GM10248 (cell line): Measurements from ENCODE around the gene NIN.

Source experiments
- CTCF ChIA-PET: fragments of 300-600 bp; sonication (Branson Sonifier 250); formaldehyde crosslinking; extraction: SDS; loops from one replicate; lab custom pipeline; 2021; ENCODE audit warnings: antibody characterized with exemption; lab: Yijun Ruan, JAX
- POLR2A ChIA-PET: fragments of 350-650 bp; sonication (Branson Sonifier 250); formaldehyde crosslinking; extraction: SDS; loops from one replicate; lab custom pipeline; 2020; ENCODE audit warnings: antibody characterized with exemption; lab: Yijun Ruan, JAX
- DNase-seq: peaks from one replicate; pipeline ENCODE4 v3.0.0; 2012; ENCODE audit errors: extremely low spot score
- CTCF ChIP-seq: IDR thresholded peaks from 2 replicates; pipeline ENCODE4 v1.5.1; 2012; ENCODE audit warnings: mild to moderate bottlenecking, low read depth; ENCODE audit errors: extremely low read depth, missing control alignments, control extremely low read depth

NIN gene

DNA sequence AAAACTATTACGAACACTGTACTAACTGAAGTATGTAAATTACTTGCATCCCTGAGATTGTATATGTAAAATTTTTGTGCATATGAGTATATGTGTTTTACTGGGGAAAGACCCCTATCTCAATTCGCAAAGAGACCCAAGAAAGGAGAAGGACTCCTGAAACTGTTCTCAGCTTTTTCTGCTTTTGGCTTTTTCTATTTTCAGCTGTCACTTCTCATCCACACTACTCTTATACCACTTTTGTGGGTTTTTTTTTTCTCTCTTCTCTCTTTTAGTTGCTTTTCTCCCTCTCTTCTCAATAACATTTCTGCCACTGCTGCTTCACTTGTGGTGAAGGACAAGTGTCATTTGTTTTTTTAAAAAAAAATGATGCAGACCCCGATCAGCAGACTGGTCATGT is 39.8 kb downstream of the NIN start:
- DNase-seq, result peak; percentile 57
- ChIA-PET POLR2A (no interaction called here), CTCF (interaction anchor here (1.5 to 14.5 kb wide), 4 partner anchors 15 to 172 kb away, joined by 4 to 207 read pairs (median 77); no protein-coding TSS in a partner anchor)
- no peak for TF ChIP-seq CTCF

GRCh38 chr14:50790589-50790988 is 40.4 kb downstream of the NIN start:
- CTCF ChIA-PET, result interaction anchor here (1.5 to 14.5 kb wide), 4 partner anchors 16 to 171 kb away, joined by 4 to 207 read pairs (median 77); no protein-coding TSS in a partner anchor
- no peak for TF ChIP-seq CTCF
- POLR2A ChIA-PET, result no interaction called here
- DNase-seq, result no peak

DNA sequence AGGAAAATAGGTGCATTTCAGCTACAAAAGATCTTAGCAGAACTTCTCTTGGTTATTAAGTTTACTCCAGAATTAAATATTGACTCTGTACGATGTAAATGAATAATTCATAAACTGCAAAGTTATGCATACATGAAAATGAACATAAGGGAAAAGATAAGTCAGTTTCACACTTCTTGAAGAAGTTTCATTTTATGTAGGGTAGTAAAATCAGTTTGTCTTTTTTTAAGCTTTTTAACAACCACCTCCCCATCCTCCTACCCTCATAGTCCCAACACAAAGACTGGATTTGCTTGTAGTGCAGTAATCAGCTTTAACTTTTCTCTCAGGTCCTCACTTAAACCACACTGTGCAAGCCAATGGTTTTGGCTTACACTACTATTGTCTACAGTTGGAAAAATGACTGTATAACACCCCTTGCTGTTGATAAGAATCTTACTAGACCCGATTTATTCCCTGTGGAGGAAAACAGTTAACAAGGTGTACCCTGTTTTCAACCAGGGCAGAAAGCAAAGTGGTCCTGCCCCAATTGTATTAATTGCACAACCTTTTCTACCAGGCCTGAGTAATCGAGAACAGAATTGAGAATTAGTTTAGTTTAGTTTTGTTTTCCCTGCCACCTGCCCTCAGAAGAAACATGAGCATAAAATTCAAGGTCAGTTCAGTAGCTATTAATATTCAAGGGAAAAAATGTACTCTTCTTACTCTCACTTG is 44.1 kb downstream of the NIN start:
- CTCF ChIA-PET, result interaction anchor here (0.8 to 14.5 kb wide), 7 partner anchors 9 to 244 kb away, joined by 3 to 207 read pairs (median 6); no protein-coding TSS in a partner anchor
- no peak for TF ChIP-seq CTCF
- POLR2A ChIA-PET, result no interaction called here
- no peak for DNase-seq

DNA sequence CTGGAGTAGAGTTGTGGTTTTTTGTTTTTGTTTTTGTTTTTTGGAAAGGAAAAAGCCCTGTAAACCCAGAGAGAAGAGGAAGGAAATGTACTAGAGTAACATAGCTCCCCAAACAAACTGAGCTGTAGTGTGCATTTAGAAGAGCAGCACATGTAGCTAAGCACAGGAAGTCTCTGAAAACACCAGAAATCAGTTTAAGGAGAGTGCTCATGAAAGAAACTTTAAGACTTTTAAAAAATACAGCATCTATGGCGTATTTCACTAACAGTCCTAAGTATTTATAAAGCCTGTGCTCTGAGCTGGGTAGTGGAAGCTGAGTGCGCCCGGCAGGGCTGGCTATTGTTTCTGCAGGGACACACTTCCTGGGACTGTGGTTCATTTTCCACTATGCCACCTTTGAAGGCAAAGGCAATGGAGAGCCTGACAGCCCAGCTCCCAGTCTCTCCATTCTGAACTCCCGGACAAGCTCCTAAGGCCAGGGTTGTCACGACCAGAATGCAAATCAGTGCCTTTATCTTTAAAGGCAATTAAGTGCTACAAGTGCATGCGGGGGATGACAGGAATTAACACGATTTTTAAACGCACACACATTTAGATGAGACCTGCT is 45.4 kb downstream of the NIN start:
- DNase-seq, result no peak
- CTCF ChIA-PET, result interaction anchor here (1.0 to 14.5 kb wide), 6 partner anchors 11 to 1151 kb away, joined by 3 to 207 read pairs (median 6); no protein-coding TSS in a partner anchor
- TF ChIP-seq CTCF, result no peak
- POLR2A ChIA-PET, result no interaction called here

DNA sequence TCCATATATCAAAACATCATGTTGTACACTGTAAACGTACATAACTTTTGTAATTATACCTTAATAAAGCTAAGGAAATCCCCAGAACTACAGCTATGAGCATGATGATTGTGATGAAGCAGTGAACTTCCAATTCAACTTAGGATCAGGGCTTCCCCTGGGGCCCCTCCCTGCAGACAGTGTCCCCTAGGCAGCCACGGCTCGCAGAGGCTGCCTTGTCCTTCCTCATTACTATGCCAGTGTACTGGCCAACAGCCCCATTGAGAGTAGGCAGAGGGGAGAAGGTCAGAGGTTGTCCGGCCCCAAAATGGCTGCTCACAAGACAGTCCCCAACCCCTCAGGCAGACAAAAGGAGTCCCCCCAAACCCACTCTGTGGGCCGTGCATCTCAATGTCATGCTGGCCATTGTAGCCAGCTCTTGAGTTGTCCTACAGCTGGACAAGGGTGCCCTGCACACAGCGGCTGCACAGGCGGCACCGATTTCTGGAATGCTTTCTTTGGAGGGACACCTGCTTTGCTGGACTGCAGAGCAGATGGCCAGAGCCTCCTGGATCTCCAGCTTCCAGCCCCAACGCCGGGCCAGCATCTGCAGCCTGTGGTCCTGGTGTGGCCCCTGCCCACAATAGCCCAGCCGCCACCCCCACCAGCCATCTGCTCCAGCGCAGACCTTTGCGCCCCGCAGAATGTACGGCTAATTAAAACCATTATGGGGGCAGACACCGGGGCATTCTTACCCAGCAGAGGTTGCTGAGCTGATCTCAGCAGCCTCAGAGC is 46.1 kb downstream of the NIN start:
- POLR2A ChIA-PET, result no interaction called here

More for the DNA sequence above, 46.1 kb downstream of the NIN start:
- CTCF ChIA-PET, result interaction anchor here (0.9 to 14.5 kb wide), 8 partner anchors 9 to 1151 kb away, joined by 3 to 207 read pairs (median 6); no protein-coding TSS in a partner anchor
- DNase-seq, result no peak
- no peak for TF ChIP-seq CTCF
